Heart left ventricle (tissue), 16 donors: ENCODE measurements around the gene HLA-E. TPM values are rescaled to one million over a fixed set of nuclear protein-coding genes. Genes with fewer than 3 reads are reported as not detected.
A peak's percentile ranks its signal among the peaks of the same experiment; 100 is the strongest.

Experiments
- ATAC-seq, 4 donors: fragments of 200-7000 bp; cut with Tn5 transposase; one replicate each; pipeline ENCODE4 v1.9.1; 2020 to 2022; ENCODE audit warnings: moderate library complexity in 4 of 4, mild to moderate bottlenecking in 3 of 4, moderate number of reproducible peaks in 1 of 4
- DNase-seq, 5 donors: peaks; one replicate each; pipeline ENCODE4 v3.0.0-alpha.2; 2020
- H3K27ac ChIP-seq, 12 donors: fragments of 200-600 bp; sonication (generic) in 4 of 12; one replicate each; pipeline versions ENCODE4 v1.5.0 to v1.8.0; 2016 to 2022; ENCODE audit warnings: mild to moderate bottlenecking in 2 of 12
- H3K27me3 ChIP-seq, 9 donors: fragments of 200-600 bp; sonication (generic) in 2 of 9; one replicate each; pipeline versions ENCODE4 v1.5.1 to v1.8.0; 2016 to 2022; ENCODE audit warnings: mild to moderate bottlenecking in 3 of 9
- H3K36me3 ChIP-seq, 9 donors: fragments of 200-600 bp; sonication (generic) in 2 of 9; one replicate each; pipeline versions ENCODE4 v1.5.0 to v1.8.0; 2018 to 2022; ENCODE audit warnings: mild to moderate bottlenecking in 2 of 9
- H3K4me1 ChIP-seq, 12 donors: fragments of 200-600 bp; sonication (generic) in 4 of 12; one replicate each; pipeline versions ENCODE4 v1.5.0 to v1.8.0; 2016 to 2022; ENCODE audit warnings: mild to moderate bottlenecking in 3 of 12
- H3K4me3 ChIP-seq, 12 donors: fragments of 200-600 bp; sonication (generic) in 4 of 12; one replicate each; pipeline versions ENCODE4 v1.5.0 to v1.8.0; 2017 to 2022; ENCODE audit warnings: mild to moderate bottlenecking in 9 of 12, moderate library complexity in 4 of 12
- H3K9me3 ChIP-seq, 12 donors: fragments of 200-600 bp; sonication (generic) in 4 of 12; one replicate each; pipeline versions ENCODE4 v1.5.0 to v1.8.0; 2016 to 2022; ENCODE audit warnings: mild to moderate bottlenecking in 1 of 12
- CTCF ChIP-seq, 12 donors: fragments of 200-600 bp; sonication (generic) in 4 of 12; IDR thresholded peaks; one replicate each; pipeline versions ENCODE4 v1.5.0 to v1.8.0; 2018 to 2022; ENCODE audit warnings: antibody characterized with exemption in 12 of 12, mild to moderate bottlenecking in 5 of 12
- POLR2A ChIP-seq, 2 donors: fragments of 450-650 bp; IDR thresholded peaks; one replicate each; pipeline ENCODE4 v1.6.1; 2017; ENCODE audit warnings: antibody characterized with exemption in 2 of 2, mild to moderate bottlenecking in 2 of 2, moderate library complexity in 2 of 2
- WGBS, 4 donors: extraction: QIAGEN DNeasy Blood & Tissue Kit in 2 of 4; methylation state at CpG; one replicate each; pipeline versions ENCODE4 v1.1.5 to v1.1.7; 2013 to 2018; 5-methylcytosine and 5-hydroxymethylcytosine counted together
- intact Hi-C, 10 donors: fragments of 100-400 bp; cut with DNase I; formaldehyde crosslinking; loops; one replicate each; pipeline versions ENCODE4 v1.11.1 to v1.14.2; 2022
- polyA plus RNA-seq, 2 donors: library from polyadenylated mRNA; stranded (reverse); fragments of 200-250 nt; gene quantifications; one replicate each; pipeline ENCODE4 v1.2.3, GENCODE V29; 2013
- total RNA-seq, 9 donors: library from RNA; depleted of rRNA in 2 of 9; stranded (reverse); fragments of >200 nt in 2 of 9; fragmentation: NEBNext Ultra II Directional in 3 of 9; extraction: Animal tissue kit (Norgen Biotek cat#: 25700) in 3 of 9; gene quantifications; one replicate each; pipeline versions ENCODE4 v1.1.0 to v1.2.4, GENCODE V29; 2016 to 2023
- donor health status: ischemic (EF 13 %, LVEDD 7.1; RV severe dilation, severe dysfunction).
- donor health status: healthy with polysubstance abuse.
- donor health status: DM: no; HTN: yes; CAD: no.
- donor health status: DM: no; HTN: no; CAD: no.
- donor health status: ischemic (EF 25% LVEDD 6.9; RV normal size, moderate dysfunction).
- donor health status: ischemic (EF 25% LVEDD 5.7; RV mildly dilated, moderate dysfunction).
- donor health status: healthy.
- donor health status: DM: yes; HTN: yes; CAD: no.
- donor health status: ischemic (EF 35%, LVEDD 5.7; RV mildly dilated, moderate dysfunction).
- donor health status: nonischemic (EF 11% LVEDD 7.7; RV severe dilation, severe dysfunction).
- donor health status: DM: yes; HTN: yes; CAD: no.
- donor health status: PGD.
- donor health status: ischemic (EF 29% LVEDD 5.4; RV normal size, mild dysfunction).
- donor health status: nonischemic (EF 23%, LVEDD 6.1; RV moderate dilation, normal function).

The HLA-E gene
- total and polyA plus RNA-seq, 11 donors = 96.1 to 560 (median 162) TPM

GRCh38 chr6:30452736-30453507 is 36.4 kb upstream of the HLA-E start:
- H3K4me1 ChIP-seq = peaks cover 0 to 35% (median 5%) of the 10 kb centered on the region in 12 donors
- peak in 1 of 4 donors; percentile 10 for ATAC-seq

GRCh38 chr6:30453508-30454116 is 35.7 kb upstream of the HLA-E start:
- Histone ChIP-seq H3K9me3 (peaks cover 0 to 2% (median 0%) of the 10 kb centered on the region in 12 donors), H3K27me3 (peaks cover 23 to 94% (median 88%) of the 10 kb centered on the region in 9 donors), H3K4me3 (peak overlapping the region in 2 of 12 donors; percentile 7), H3K4me1 (peaks cover 0 to 35% (median 5%) of the 10 kb centered on the region in 12 donors), H3K36me3 (no peaks in the 10 kb centered on the region), H3K27ac (no peak overlapping the region)
- WGBS, 4 donors = 0 to 7% (median 5%) methylated on average over 11 to 26 of the region's 26 CpGs
- intact Hi-C loops = no loop called here
- TF ChIP-seq CTCF (IDR thresholded peaks at IDR 0.05) (peak; percentile 51 to 84 (median 70)), POLR2A (IDR thresholded peaks at IDR 0.05) (no peak)
- ATAC-seq (peak; percentile 28 to 86 (median 83)), DNase-seq (peak; percentile 69 to 91 (median 83))

More at GRCh38 chr6:30452736-30453507, 36.4 kb upstream of the HLA-E start:
- DNase-seq = no peak
- WGBS, 4 donors = 26 to 34% (median 27%) methylated on average over 26 to 41 of the region's 41 CpGs
- Histone ChIP-seq H3K9me3 (no peaks in the 10 kb centered on the region), H3K27ac (no peak overlapping the region), H3K27me3 (peaks cover 26 to 94% (median 88%) of the 10 kb centered on the region in 9 donors), H3K4me3 (peak overlapping the region in 2 of 12 donors; percentile 7), H3K36me3 (no peaks in the 10 kb centered on the region)
- intact Hi-C loops = no loop called here
- no peak for TF ChIP-seq CTCF (IDR thresholded peaks at IDR 0.05)
- no peak for TF ChIP-seq POLR2A (IDR thresholded peaks at IDR 0.05)

GRCh38 chr6:30459145-30459544 is 30.2 kb upstream of the HLA-E start:
- no peak for TF ChIP-seq CTCF (IDR thresholded peaks at IDR 0.05)
- no peak for TF ChIP-seq POLR2A (IDR thresholded peaks at IDR 0.05)
- no peak for DNase-seq
- no peaks in the 10 kb centered on the region for H3K36me3 ChIP-seq
- H3K4me3 ChIP-seq = no peak overlapping the region
- ATAC-seq = no peak
- H3K4me1 ChIP-seq = peaks cover 0 to 13% (median 7%) of the 10 kb centered on the region in 12 donors
- H3K27ac ChIP-seq = no peak overlapping the region
- WGBS, 4 donors = 24 to 54% (median 35%) methylated on average over 1 of the region's 1 CpG
- intact Hi-C loops = no loop called here
- peaks cover 0 to 14% (median 0%) of the 10 kb centered on the region in 12 donors for H3K9me3 ChIP-seq
- H3K27me3 ChIP-seq = peaks cover 7 to 100% (median 94%) of the 10 kb centered on the region in 9 donors

- peaks cover 0 to 14% (median 0%) of the 10 kb centered on the region in 12 donors for H3K9me3 ChIP-seq
- WGBS, 4 donors = 66 to 75% (median 67%) methylated on average over 5 of the region's 5 CpGs
- H3K27ac ChIP-seq = no peak overlapping the region
- intact Hi-C loops = no loop called here
- no peak overlapping the region for H3K4me3 ChIP-seq
- peaks cover 26 to 100% (median 96%) of the 10 kb centered on the region in 9 donors for H3K27me3 ChIP-seq
- peaks cover 0 to 28% (median 12%) of the 10 kb centered on the region in 12 donors for H3K4me1 ChIP-seq
- DNase-seq (no peak), ATAC-seq (no peak)
- TF ChIP-seq POLR2A (IDR thresholded peaks at IDR 0.05) = no peak
- no peaks in the 10 kb centered on the region for H3K36me3 ChIP-seq
These were observed 28.3 kb upstream of the HLA-E start for GRCh38 chr6:30461055-30461454.
